ENCODE data around the gene STIM1.

STIM1 gene

GRCh38 chr11:3866836-3867208, 11.4 kb downstream of the STIM1 start:
- no peaks in the 10 kb centered on the region for H3K27me3 ChIP-seq (ENCODE audit: control insufficient read depth, low read length)
- H3K4me3 ChIP-seq (ENCODE audit: low read length) = no peak overlapping the region
- H3K79me2 ChIP-seq (ENCODE audit: control insufficient read depth, low read length) = peaks cover 59% of the 10 kb centered on the region
- H3K4me2 ChIP-seq (ENCODE audit: low read length) = no peak overlapping the region
- H3K9me3 ChIP-seq (ENCODE audit: control insufficient read depth, insufficient read depth, low read length) = no peaks in the 10 kb centered on the region
- H3F3A ChIP-seq (ENCODE audit: control insufficient read depth, insufficient read depth) = no peaks in the 10 kb centered on the region; the same call in 1 of the 2 replicates
- no peaks in the 10 kb centered on the region for H3K9me2 ChIP-seq (replicated peaks; ENCODE audit: control insufficient read depth, low read length)
- no peaks in the 10 kb centered on the region for H4K20me1 ChIP-seq (ENCODE audit: control insufficient read depth, insufficient read depth, low read depth, low read length)
- peaks cover 37% of the 10 kb centered on the region for H3K4me1 ChIP-seq (ENCODE audit: control insufficient read depth, low read length)
- no peaks in the 10 kb centered on the region for H3K36me3 ChIP-seq (ENCODE audit: control insufficient read depth, low read length)
- TF ChIP-seq CTCF (IDR thresholded peaks at IDR 0.05; ENCODE audit: low read depth, low read length, poor library complexity, severe bottlenecking) = no peak
- no peak for TF ChIP-seq EZH2phosphoT487 (IDR thresholded peaks at IDR 0.05; ENCODE audit: borderline replicate concordance, low read length)
- no peak overlapping the region for H3K27ac ChIP-seq (ENCODE audit: low read depth, low read length)

GRCh38 chr11:3867209-3868091, 12.0 kb downstream of the STIM1 start:
- Histone ChIP-seq H3K9me2 (replicated peaks; ENCODE audit: control insufficient read depth, low read length) (no peaks in the 10 kb centered on the region), H3K36me3 (ENCODE audit: control insufficient read depth, low read length) (no peaks in the 10 kb centered on the region), H3K4me2 (ENCODE audit: low read length) (no peak overlapping the region), H3K79me2 (ENCODE audit: control insufficient read depth, low read length) (peaks cover 55% of the 10 kb centered on the region), H3K27ac (ENCODE audit: low read depth, low read length) (no peak overlapping the region), H3K27me3 (ENCODE audit: control insufficient read depth, low read length) (no peaks in the 10 kb centered on the region), H3K9me3 (ENCODE audit: control insufficient read depth, insufficient read depth, low read length) (no peaks in the 10 kb centered on the region), H3K4me1 (ENCODE audit: control insufficient read depth, low read length) (peaks cover 37% of the 10 kb centered on the region), H3K4me3 (ENCODE audit: low read length) (no peak overlapping the region), H4K20me1 (ENCODE audit: control insufficient read depth, insufficient read depth, low read depth, low read length) (no peaks in the 10 kb centered on the region), H3F3A (ENCODE audit: control insufficient read depth, insufficient read depth) (no peaks in the 10 kb centered on the region; the same call in 1 of the 2 replicates)
- TF ChIP-seq CTCF (IDR thresholded peaks at IDR 0.05; ENCODE audit: low read depth, low read length, poor library complexity, severe bottlenecking) = no peak
- no peak for TF ChIP-seq EZH2phosphoT487 (IDR thresholded peaks at IDR 0.05; ENCODE audit: borderline replicate concordance, low read length)

- Histone ChIP-seq H3K4me2 (ENCODE audit: low read length) (no peak overlapping the region), H3K27me3 (ENCODE audit: control insufficient read depth, low read length) (no peaks in the 10 kb centered on the region), H3K27ac (ENCODE audit: low read depth, low read length) (no peak overlapping the region), H3K9me3 (ENCODE audit: control insufficient read depth, insufficient read depth, low read length) (no peaks in the 10 kb centered on the region), H3K9me2 (replicated peaks; ENCODE audit: control insufficient read depth, low read length) (no peaks in the 10 kb centered on the region), H3K79me2 (ENCODE audit: control insufficient read depth, low read length) (peaks cover 25% of the 10 kb centered on the region), H3K4me1 (ENCODE audit: control insufficient read depth, low read length) (peaks cover 41% of the 10 kb centered on the region), H4K20me1 (ENCODE audit: control insufficient read depth, insufficient read depth, low read depth, low read length) (0 out of 2 replicates have a peak, but pooled peaks cover 5% of the 10 kb centered on the region), H3K36me3 (ENCODE audit: control insufficient read depth, low read length) (no peaks in the 10 kb centered on the region), H3F3A (ENCODE audit: control insufficient read depth, insufficient read depth) (peaks cover 6% of the 10 kb centered on the region; the same call in 1 of the 2 replicates), H3K4me3 (ENCODE audit: low read length) (no peak overlapping the region)
- TF ChIP-seq EZH2phosphoT487 (IDR thresholded peaks at IDR 0.05; ENCODE audit: borderline replicate concordance, low read length) (no peak), CTCF (IDR thresholded peaks at IDR 0.05; ENCODE audit: low read depth, low read length, poor library complexity, severe bottlenecking) (no peak)
Measured at GRCh38 chr11:3873712-3874349, 18.4 kb downstream of the STIM1 start.
